ENCODE measurements around the gene CYTH4.

The CYTH4 gene

DNA sequence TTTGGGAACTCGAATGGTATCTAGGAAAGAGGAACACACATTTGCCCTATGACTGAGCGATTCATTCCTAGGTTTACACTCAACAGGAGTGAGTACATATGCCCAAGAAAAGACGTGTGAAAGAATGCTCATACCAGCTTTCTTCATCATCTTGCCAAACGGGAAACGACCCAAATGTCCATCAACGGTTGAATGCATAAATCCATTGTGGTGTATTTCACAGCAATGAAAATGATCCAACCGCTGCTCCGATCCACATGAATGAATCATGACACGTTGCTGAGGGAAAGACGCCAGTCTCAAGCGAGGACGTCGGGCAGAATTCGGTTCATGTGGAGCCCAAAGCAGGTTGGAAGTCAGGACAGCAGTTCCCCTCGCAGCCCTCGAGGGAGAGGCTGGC, 71.5 kb downstream of the CYTH4 start:
- no peak for DNase-seq

DNA sequence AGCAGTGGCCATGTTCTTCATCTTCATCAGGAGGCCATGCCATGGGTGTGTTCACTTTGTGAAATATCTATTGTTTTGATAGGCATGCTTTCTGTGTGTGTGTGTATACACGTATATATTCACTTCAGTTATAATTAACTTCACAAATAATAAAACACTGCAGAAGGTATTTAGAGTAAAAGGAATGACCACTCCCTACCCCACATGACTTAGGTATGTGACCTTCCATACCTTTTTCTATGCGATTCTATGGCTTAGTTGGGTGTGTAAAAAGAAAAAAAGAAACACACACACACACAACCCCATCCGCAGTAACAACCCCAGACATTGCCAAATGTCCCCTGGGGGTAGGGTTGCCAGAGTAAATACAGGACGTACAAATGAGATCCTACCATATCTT, 72.0 kb downstream of the CYTH4 start:
- DNase-seq = no peak

DNA sequence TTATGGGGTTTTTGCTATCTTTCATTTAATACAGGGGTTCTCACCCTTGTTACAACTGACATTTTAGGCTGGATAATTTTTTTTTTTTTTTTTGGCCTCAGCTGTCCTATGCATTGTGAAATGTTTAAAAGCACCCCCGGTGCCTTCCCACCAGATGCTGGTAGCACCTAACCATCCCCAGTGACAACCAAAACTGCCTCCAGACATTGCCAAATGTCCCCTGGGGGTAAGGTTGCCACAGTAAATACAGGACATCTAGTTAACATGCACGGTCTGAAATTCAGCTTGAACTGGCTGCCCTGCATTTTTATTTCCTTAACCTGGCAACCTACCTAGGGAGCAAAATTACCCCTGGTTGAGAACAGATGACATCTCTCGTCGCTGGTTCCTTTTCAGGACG, 72.4 kb downstream of the CYTH4 start:
- DNase-seq = no peak

DNA sequence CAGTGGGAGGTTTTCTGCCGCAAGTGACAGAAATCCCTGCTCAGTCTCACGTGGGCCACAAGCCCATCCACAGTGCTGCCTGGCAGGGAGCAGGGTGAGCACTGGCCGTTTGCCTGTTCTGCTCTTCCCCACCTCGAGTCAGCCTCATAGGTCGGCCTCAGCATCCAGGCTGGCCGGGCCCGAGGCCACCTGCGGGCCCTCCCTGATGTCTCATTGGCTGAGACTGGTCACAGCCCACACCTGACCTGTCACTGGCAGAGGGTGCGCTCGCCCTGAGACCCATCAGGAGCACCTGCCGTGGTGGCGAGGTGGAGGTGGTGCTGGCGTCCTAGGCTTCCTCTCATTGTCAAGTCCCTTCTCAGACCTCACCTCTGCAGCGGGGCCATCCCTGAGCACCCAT, 72.9 kb downstream of the CYTH4 start:
- no peak for DNase-seq

DNA sequence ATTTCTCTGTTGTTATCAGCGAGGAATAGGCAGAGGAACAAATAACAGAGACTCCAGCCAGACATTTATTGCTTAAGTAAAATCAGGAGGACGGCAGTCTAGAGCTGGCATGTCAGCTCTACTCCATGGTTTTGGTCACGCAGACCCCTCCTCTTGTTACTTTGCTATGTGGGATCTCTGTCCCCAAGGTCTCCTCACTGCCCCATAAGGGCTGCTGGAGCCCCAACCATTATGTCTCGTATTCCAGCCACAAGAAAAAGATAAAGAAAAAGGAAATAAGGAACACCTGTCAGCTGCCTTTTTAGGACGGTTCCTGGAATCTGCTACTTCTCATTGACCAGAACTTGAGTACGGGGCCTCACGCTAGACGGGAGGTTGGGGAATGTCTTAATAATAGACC, 74.6 kb downstream of the CYTH4 start:
- DNase-seq = no peak

GRCh38 chr22:37357446-37358075, 75.3 kb downstream of the CYTH4 start:
- no peak for DNase-seq

GRCh38 chr22:37358386-37358785, 76.1 kb downstream of the CYTH4 start:
- no peak for DNase-seq

DNA sequence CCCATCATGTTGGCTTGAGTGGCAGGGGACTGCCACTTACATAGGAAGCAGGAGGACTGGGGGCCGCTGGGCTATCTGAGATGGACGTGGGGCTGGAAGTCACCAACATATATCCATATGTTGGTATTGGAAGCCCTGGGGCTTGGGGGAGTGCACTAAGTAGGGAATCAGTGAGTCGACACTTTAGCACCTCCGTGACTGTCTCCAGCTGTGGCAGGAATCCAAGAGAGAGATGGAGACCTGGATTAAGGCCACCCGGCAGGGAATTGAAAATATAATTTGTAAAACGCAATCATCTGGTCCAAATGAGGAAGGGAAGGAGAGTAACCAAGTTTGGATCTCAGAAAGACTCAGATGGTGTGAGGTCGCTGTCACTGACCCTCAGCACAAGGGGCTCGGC, 76.6 kb downstream of the CYTH4 start:
- DNase-seq = no peak

GRCh38 chr22:37362621-37363020, 80.3 kb downstream of the CYTH4 start:
- DNase-seq = no peak

DNA sequence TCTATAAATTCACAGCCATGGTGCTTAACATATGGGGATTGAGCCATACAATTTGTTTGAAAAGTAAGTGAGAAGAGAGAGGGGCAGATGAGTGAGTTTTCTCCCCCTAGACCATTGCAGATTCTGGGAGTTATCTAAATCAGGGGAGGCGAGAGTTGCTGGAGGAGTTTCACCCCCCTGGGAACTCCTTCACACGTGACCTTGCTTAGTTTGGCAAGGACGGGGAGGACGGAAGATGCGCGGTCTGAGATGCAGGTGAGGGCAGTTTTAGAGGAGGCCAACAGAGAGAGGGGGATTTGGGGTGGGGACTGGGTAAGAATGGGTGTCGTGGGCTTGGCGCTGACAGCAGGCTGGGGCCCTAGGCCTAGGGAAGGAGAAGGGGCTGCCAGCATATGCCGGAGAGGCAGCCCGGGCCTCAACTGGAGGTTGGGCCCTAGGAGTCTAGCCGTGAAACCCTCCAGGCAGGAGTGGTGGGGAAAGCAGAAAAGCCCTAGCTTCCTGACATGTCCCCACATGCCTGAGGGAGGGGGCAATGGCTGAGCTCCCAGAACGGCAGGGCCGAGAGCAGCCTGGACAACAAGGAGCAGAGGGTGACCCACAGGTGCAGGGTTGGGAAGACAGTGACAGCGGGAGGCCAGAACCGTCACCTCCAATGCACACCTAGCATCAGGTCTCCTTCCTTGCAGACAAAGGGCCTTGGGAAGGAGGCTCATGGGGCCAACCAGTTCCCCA, 81.1 kb downstream of the CYTH4 start:
- DNase-seq = no peak
